ENCODE measurements around the gene ST6GAL2.

ST6GAL2 gene

GRCh38 chr2:106804161-106804560, 81.8 kb downstream of the ST6GAL2 start:
- TF ChIP-seq NFIC (IDR thresholded peaks at IDR 0.05), result no peak
- TF ChIP-seq EGR1 (IDR thresholded peaks at IDR 0.05), result no peak
- TF ChIP-seq, protein P1, sequence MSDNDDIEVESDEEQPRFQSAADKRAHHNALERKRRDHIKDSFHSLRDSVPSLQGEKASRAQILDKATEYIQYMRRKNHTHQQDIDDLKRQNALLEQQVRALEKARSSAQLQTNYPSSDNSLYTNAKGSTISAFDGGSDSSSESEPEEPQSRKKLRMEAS (IDR thresholded peaks at IDR 0.05), result no peak
- no peak for TF ChIP-seq TEAD4 (IDR thresholded peaks at IDR 0.05)
- no peak for TF ChIP-seq YY1 (IDR thresholded peaks at IDR 0.05; ENCODE audit: low read depth)
- no peak for TF ChIP-seq CEBPB (IDR thresholded peaks at IDR 0.05)
- no peak for TF ChIP-seq TAF1 (IDR thresholded peaks at IDR 0.05; ENCODE audit: low read depth)
- TF ChIP-seq, protein P2, sequence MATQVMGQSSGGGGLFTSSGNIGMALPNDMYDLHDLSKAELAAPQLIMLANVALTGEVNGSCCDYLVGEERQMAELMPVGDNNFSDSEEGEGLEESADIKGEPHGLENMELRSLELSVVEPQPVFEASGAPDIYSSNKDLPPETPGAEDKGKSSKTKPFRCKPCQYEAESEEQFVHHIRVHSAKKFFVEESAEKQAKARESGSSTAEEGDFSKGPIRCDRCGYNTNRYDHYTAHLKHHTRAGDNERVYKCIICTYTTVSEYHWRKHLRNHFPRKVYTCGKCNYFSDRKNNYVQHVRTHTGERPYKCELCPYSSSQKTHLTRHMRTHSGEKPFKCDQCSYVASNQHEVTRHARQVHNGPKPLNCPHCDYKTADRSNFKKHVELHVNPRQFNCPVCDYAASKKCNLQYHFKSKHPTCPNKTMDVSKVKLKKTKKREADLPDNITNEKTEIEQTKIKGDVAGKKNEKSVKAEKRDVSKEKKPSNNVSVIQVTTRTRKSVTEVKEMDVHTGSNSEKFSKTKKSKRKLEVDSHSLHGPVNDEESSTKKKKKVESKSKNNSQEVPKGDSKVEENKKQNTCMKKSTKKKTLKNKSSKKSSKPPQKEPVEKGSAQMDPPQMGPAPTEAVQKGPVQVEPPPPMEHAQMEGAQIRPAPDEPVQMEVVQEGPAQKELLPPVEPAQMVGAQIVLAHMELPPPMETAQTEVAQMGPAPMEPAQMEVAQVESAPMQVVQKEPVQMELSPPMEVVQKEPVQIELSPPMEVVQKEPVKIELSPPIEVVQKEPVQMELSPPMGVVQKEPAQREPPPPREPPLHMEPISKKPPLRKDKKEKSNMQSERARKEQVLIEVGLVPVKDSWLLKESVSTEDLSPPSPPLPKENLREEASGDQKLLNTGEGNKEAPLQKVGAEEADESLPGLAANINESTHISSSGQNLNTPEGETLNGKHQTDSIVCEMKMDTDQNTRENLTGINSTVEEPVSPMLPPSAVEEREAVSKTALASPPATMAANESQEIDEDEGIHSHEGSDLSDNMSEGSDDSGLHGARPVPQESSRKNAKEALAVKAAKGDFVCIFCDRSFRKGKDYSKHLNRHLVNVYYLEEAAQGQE (IDR thresholded peaks at IDR 0.05; ENCODE audit: low read depth), result no peak
- no peak for TF ChIP-seq RAD21 (IDR thresholded peaks at IDR 0.05; ENCODE audit: low read depth)
- TF ChIP-seq EP300 (IDR thresholded peaks at IDR 0.05; ENCODE audit: borderline replicate concordance), result no peak
- TF ChIP-seq ZBTB7A (IDR thresholded peaks at IDR 0.05; ENCODE audit: low read depth), result no peak
- TF ChIP-seq TCF12 (IDR thresholded peaks at IDR 0.05; ENCODE audit: low read depth), result no peak
- TF ChIP-seq CREB1 (IDR thresholded peaks at IDR 0.05; ENCODE audit: low read depth), result no peak
- no peak for TF ChIP-seq USF1 (IDR thresholded peaks at IDR 0.05)
- no peak for TF ChIP-seq FOXM1 (IDR thresholded peaks at IDR 0.05; ENCODE audit: borderline replicate concordance, low read depth)

GRCh38 chr2:106800976-106801655, 84.9 kb downstream of the ST6GAL2 start:
- TF ChIP-seq NFIC (IDR thresholded peaks at IDR 0.05) (no peak), TCF12 (IDR thresholded peaks at IDR 0.05; ENCODE audit: low read depth) (no peak), ZBTB7A (IDR thresholded peaks at IDR 0.05; ENCODE audit: low read depth) (no peak), FOXM1 (IDR thresholded peaks at IDR 0.05; ENCODE audit: borderline replicate concordance, low read depth) (no peak)
- TF ChIP-seq, protein P1 (IDR thresholded peaks at IDR 0.05), result no peak
- TF ChIP-seq, protein P2 (IDR thresholded peaks at IDR 0.05; ENCODE audit: low read depth), result no peak

GRCh38 chr2:106800180-106800579, 85.8 kb downstream of the ST6GAL2 start:
- TF ChIP-seq RAD21 (IDR thresholded peaks at IDR 0.05; ENCODE audit: low read depth), result no peak
- TF ChIP-seq EP300 (IDR thresholded peaks at IDR 0.05; ENCODE audit: borderline replicate concordance), result no peak
- TF ChIP-seq CREB1 (IDR thresholded peaks at IDR 0.05; ENCODE audit: low read depth), result no peak
- TF ChIP-seq TCF12 (IDR thresholded peaks at IDR 0.05; ENCODE audit: low read depth), result no peak
- TF ChIP-seq YY1 (IDR thresholded peaks at IDR 0.05; ENCODE audit: low read depth), result no peak
- no peak for TF ChIP-seq CEBPB (IDR thresholded peaks at IDR 0.05)
- no peak for TF ChIP-seq NFIC (IDR thresholded peaks at IDR 0.05)
- no peak for TF ChIP-seq USF1 (IDR thresholded peaks at IDR 0.05)
- no peak for TF ChIP-seq EGR1 (IDR thresholded peaks at IDR 0.05)
- TF ChIP-seq TEAD4 (IDR thresholded peaks at IDR 0.05), result no peak
- TF ChIP-seq ZBTB7A (IDR thresholded peaks at IDR 0.05; ENCODE audit: low read depth), result no peak
- TF ChIP-seq, protein P1 (IDR thresholded peaks at IDR 0.05), result no peak
- TF ChIP-seq, protein P2 (IDR thresholded peaks at IDR 0.05; ENCODE audit: low read depth), result no peak
- TF ChIP-seq FOXM1 (IDR thresholded peaks at IDR 0.05; ENCODE audit: borderline replicate concordance, low read depth), result no peak
- TF ChIP-seq TAF1 (IDR thresholded peaks at IDR 0.05; ENCODE audit: low read depth), result no peak

Measured in Ishikawa (cell line).